ENCODE data around the gene B3GNT5.

B3GNT5 gene, protein sequence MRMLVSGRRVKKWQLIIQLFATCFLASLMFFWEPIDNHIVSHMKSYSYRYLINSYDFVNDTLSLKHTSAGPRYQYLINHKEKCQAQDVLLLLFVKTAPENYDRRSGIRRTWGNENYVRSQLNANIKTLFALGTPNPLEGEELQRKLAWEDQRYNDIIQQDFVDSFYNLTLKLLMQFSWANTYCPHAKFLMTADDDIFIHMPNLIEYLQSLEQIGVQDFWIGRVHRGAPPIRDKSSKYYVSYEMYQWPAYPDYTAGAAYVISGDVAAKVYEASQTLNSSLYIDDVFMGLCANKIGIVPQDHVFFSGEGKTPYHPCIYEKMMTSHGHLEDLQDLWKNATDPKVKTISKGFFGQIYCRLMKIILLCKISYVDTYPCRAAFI

GRCh38 chr3:183252973-183253527, at the start of gene B3GNT5:
Gene B3GNT5 (plus strand): TSS chr3:183253253. CDS start chr3:183269799, 16,546 bp downstream.
- H3K4me3 ChIP-seq (ENCODE audit: low read depth, low read length), result peak within 1 kb of the TSS; percentile 60

GRCh38 chr3:183203670-183204069, 49.4 kb upstream of the B3GNT5 start:
- no peak overlapping the region for H3K4me3 ChIP-seq (ENCODE audit: low read depth, low read length)

GRCh38 chr3:183208260-183208659, 44.8 kb upstream of the B3GNT5 start:
- H3K4me3 ChIP-seq (ENCODE audit: low read depth, low read length), result no peak overlapping the region

GRCh38 chr3:183208800-183209199, 44.3 kb upstream of the B3GNT5 start:
- H3K4me3 ChIP-seq (ENCODE audit: low read depth, low read length), result no peak overlapping the region

GRCh38 chr3:183210341-183210740, 42.7 kb upstream of the B3GNT5 start:
- H3K4me3 ChIP-seq (ENCODE audit: low read depth, low read length), result no peak overlapping the region

DNA sequence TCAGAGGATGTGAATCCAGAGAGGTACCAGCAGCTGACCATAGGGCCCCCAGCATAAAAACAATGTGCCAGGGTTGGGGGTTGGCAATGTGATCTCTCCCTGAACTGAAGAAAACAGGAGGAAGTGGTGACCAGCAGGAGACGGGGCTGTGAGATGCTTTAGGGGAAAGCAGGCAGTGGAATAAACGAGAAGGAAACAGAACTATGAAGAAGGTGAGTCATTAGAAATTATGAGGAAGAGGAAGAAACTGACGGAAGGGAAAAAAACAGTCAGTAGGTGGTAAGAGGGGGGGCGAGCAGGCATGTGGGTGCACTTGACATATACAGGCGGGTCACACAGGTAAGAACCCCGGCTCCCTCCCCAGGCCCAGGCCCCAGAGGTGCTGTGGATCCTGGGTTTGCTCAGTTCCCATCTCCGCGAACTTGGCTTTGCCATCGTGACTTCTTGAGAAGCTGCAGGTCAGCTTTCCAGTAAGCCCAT, 42.2 kb upstream of the B3GNT5 start:
- no peak overlapping the region for H3K4me3 ChIP-seq (ENCODE audit: low read depth, low read length)

DNA sequence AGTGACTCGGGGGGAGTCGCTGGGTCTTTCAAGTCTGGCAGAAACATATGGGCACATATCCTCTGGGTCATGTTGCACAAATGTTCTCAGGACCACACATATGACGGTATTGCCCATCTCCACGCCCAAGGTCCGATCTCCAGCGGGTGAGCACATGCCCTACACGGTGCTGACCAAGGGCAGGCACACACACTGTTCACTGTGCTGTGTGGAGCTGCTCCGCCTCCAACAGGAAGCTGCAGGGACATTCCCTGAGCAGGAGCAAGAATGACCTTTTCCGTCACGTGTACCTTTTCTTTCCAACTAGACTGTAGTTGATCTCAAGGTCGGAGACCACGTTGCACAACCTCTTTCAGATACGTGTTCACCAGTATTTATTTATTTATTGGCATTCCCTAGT, 41.7 kb upstream of the B3GNT5 start:
- no peak overlapping the region for H3K4me3 ChIP-seq (ENCODE audit: low read depth, low read length)

GRCh38 chr3:183212096-183212495, 41.0 kb upstream of the B3GNT5 start:
- H3K4me3 ChIP-seq (ENCODE audit: low read depth, low read length), result no peak overlapping the region

DNA sequence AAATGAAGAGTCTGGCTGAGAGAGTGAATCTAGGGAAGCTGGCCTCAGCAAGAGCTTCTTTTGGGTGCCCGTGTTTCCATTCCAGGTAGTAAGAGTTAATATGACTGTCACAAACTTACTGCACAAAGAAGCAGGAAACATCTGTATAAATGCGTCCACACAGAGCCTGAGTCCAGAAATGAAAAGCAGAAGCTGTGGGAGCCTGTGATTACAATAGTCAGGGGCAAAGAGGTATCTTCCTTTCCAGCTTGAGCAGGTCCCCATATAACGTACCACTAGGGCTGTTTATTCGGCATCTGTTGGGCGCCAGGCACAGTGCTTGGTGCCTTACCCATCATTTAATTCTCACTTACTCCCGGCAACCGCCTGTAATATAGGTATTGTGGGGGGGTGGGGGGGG, 40.5 kb upstream of the B3GNT5 start:
- H3K4me3 ChIP-seq (ENCODE audit: low read depth, low read length), result no peak overlapping the region

GRCh38 chr3:183213415-183214276, 39.4 kb upstream of the B3GNT5 start:
- H3K4me3 ChIP-seq (ENCODE audit: low read depth, low read length), result no peak overlapping the region

- H3K4me3 ChIP-seq (ENCODE audit: low read depth, low read length), result no peak overlapping the region
Observed at GRCh38 chr3:183214277-183214612, 38.8 kb upstream of the B3GNT5 start.

DNA sequence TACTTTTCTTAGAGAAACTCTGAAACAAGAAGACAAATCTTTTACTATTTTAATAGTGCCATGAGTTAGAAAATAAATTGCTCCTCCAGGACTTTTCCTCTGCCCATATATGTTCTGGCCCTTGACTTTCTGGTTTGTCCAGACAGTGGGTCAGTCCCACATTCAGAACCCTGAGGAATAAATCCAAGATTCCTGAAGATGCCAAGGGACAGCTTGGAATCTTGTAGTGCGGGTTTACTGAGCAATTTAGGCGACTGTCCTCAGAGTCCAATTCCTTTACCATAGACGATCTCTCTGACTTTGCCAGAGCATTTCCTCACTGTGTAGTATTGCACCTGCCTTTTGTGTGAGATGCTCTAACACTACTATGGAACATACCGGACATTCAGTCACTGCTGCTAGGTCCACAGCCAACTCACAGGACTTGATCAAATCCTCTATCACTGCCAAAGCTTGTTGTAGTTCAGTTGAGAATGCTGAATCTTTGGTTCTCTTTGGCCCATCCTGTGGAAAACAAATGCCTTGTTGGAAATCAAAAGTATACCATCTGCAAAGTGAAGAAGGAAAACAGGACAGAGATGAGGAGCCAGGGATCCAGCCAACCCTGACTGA, 37.4 kb upstream of the B3GNT5 start:
- no peak overlapping the region for H3K4me3 ChIP-seq (ENCODE audit: low read depth, low read length)

- H3K4me3 ChIP-seq (ENCODE audit: low read depth, low read length), result no peak overlapping the region
Observed at GRCh38 chr3:183217548-183218332, 35.3 kb upstream of the B3GNT5 start.

- no peak overlapping the region for H3K4me3 ChIP-seq (ENCODE audit: low read depth, low read length)
Observed at GRCh38 chr3:183218826-183219225, 34.2 kb upstream of the B3GNT5 start.

GRCh38 chr3:183220828-183221227, 32.2 kb upstream of the B3GNT5 start:
- H3K4me3 ChIP-seq (ENCODE audit: low read depth, low read length), result no peak overlapping the region

- no peak overlapping the region for H3K4me3 ChIP-seq (ENCODE audit: low read depth, low read length)
Observed at GRCh38 chr3:183222631-183223235, 30.3 kb upstream of the B3GNT5 start.

DNA sequence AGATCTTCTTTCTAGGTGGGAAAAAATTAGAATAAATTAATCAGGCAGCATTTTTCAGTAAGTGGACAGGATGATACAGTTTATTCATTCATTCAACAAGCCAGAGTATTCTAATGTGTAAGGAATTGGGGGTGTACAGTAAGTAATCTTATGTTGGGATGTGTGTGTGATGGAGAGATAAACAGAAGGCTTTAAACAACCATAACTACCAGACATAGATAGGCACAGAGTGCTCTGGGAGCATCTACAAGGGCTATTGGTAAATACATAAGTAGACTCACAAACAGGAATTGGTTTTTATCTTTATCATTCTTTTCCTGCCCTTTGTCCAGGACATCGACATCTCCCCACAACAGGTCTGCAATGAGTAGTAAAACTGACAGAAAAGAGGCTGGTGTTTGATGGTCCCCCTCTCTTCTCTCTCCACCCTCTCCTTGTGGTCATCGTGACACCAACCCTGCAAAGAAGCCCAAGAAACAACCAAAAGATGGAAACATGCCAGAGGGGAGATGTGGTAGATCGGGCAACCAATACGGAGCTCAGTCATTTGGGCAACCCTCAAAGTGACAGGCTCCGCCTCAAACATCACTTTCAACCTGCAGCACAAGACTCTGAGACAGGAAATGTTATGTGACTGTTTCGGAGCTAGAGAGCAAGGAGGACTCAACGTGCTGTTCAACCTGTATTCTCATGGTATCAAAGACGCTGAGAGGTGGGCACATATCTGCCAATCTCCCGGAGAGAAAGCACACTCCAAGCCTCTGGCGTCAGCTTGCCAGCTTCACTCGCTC, 28.7 kb upstream of the B3GNT5 start:
- no peak overlapping the region for H3K4me3 ChIP-seq (ENCODE audit: low read depth, low read length)

GRCh38 chr3:183226333-183226890, 26.6 kb upstream of the B3GNT5 start:
- H3K4me3 ChIP-seq (ENCODE audit: low read depth, low read length), result no peak overlapping the region

DNA sequence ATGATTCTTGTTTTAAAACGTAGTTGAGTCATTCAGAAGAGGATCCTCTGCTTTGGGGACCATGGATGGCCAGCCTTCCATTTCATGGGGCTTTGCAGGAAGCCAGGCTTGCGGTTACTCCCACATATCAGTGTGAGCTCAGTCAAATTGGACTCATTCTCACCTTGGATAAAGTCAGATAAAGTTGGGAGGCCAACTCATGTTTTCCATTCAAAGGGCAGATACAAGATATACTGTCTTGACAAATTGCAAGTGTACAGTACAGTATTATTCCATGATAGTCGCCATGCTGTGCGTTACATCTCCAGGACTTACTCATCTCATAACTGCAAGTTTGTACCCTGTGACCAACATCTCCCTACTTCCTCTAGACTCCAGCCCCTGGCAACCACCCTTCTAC, 25.5 kb upstream of the B3GNT5 start:
- H3K4me3 ChIP-seq (ENCODE audit: low read depth, low read length), result no peak overlapping the region
